ENCODE data around the gene ANXA1.

GRCh38 chr9:73114058-73114457 lies 37.6 kb upstream of the ANXA1 start:
- TF ChIP-seq CTCF (conservative IDR thresholded peaks at IDR 0.05; ENCODE audit: low read depth, low read length) (no peak), EZH2 (IDR thresholded peaks at IDR 0.05; ENCODE audit: borderline replicate concordance, low read depth, low read length, poor library complexity, severe bottlenecking) (no peak)
